NCI-H526 (cell line): ENCODE measurements around the gene CASP2.

Experiments
- DNase-seq, 2 experiments: peaks; one replicate each; lab custom pipeline; 2025; lab: John Stamatoyannopoulos, UW

The CASP2 gene

GRCh38 chr7:143296686-143297085 lies 8.5 kb downstream of the CASP2 start:
- no peak for DNase-seq

GRCh38 chr7:143299346-143299745 lies 11.2 kb downstream of the CASP2 start:
- DNase-seq, result no peak

- peak in 1 of 2 experiments; percentile 53 for DNase-seq
Measured at GRCh38 chr7:143299840-143300239, 11.7 kb downstream of the CASP2 start.

DNA sequence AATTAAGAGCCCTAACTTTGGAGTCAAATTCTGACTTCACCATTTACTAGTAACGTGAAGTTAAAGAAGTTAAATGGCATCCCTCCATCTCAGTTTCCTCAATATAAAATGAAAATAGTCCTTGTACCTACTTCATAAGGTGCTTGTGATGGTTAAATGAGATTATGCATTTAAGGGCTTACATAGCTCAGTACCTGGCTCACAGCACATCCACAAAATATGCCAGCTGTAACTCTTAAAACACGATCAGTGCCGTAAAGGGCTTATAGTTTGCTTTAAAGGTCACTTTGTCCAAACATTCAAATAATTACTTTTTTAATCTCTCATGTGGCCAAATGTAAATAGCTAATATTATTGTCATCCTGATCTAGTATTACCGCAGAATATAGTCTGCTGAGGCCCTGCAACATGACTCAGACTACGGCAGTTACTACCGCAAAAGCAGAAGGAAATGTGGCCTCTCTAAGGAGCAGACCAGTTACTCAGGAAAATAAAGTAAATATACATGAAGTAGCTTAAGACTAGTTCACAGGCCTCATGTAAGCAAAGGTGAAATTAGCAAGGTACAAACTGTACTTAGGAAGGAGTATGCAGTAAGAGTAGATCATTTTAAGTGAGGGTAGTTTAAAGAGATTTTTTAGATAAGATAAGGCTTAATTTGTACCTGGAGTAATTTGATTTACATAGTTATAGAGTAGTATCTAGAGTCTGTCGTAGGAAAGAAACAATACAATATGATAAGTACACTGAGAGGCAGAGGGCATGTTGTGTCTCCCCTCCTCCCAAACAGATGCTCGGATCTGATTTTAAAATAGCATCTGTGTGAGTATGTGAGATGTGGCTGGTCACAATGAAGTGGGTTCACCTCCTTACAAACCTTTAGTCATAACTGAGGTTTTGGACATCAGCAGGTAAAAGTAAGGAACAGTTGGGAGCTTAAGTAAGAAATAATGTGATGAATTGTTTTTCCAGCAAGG lies 13.1 kb downstream of the CASP2 start:
- DNase-seq, result no peak

GRCh38 chr7:143303733-143304132 lies 15.6 kb downstream of the CASP2 start:
- DNase-seq, result no peak

- no peak for DNase-seq
Measured at GRCh38 chr7:143304938-143305337, 16.8 kb downstream of the CASP2 start.

DNA sequence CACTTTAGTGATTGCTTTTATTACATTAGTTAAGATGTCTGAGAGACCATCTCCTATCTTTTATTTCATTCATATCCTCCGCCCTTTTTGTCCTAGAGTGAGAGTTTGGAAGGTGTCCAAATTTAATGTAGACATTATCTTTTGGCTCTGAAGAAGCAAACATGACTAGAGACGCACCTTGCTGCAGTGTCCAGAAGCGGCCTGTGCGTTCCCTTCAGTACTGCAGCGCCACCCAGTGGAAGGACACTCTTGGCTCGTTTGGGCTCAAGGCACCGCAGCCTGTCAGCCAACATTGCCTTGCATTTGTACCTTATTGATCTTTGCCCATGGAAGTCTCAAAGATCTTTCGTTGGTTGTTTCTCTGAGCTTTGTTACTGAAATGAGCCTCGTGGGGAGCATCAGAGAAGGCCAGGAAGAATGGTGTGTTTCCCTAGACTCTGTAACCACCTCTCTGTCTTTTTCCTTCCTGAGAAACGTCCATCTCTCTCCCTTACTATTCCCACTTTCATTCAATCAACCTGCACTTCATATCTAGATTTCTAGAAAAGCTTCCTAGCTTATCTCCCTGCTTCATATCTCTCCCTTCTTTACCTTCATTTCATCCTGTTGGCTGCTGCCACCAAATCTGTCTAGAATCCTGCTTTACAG lies 17.4 kb downstream of the CASP2 start:
- DNase-seq, result peak in 1 of 2 experiments; percentile 75

GRCh38 chr7:143308632-143309031 lies 20.5 kb downstream of the CASP2 start:
- no peak for DNase-seq

- no peak for DNase-seq
Measured at GRCh38 chr7:143314127-143314526, 26.0 kb downstream of the CASP2 start.

DNA sequence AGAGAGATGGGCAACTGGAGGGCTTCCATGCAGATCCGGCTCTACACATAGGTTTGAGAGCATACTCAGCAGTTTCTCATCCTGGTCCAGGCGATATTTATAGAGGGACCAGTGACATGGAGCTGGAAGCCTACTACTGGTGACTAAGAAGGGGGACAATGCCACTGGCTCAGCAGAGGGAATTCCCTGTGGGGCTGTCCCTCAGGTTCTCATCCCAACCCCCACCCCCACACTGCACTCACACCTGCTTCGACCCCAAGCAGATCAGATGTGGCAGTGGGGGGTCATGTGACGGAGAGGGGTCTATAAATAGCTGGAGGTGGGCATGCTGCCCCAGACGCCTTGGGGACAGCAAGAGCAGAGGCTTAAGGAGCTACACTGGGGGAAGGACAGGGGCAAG lies 27.6 kb downstream of the CASP2 start, which contains the start of gene CLCN1:
TSS of gene CLCN1 (plus strand) at position 336 of the 400 bp plus-strand sequence. CDS start 102 bp downstream, outside the sequence.
- DNase-seq, result no peak

DNA sequence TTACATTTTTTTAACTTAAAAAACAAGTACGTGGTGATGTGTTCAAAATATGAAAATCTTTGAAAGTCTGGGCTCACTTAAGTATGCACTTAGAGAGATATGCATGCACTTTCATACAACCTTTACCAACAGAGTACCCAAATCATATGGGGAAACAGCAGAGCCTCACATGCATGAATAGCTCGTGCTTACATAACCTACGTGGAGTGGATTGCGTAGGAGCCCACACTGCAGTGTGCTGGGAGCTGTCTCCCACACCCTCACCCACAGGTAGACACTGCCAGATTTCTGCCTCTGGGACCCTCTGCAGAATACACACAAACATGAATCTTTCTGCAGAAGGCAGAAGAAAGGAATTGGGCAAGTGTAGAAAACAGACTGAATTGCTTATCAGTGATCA lies 28.3 kb downstream of the CASP2 start:
- no peak for DNase-seq

DNA sequence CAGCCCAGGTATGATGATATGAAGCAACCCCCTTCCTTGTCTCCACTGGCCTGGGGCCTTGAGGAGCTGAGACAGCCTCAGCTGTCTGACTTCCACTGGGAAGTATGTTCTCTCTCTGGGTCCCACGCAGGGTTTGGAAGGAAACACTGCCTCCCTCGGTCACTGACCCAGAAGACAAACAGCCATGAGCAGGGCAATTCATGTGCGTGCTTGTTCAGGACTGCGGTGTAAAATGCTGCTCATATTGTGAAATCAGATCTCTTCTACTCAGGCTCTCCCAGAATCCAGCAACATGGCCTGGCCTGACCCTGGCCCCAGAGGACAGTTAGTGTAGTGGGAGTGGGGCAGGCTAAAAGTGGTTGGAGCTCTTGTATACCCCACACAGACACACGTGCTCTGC lies 30.5 kb downstream of the CASP2 start:
- no peak for DNase-seq

- DNase-seq, result no peak
Measured at GRCh38 chr7:143320620-143321019, 32.5 kb downstream of the CASP2 start.

GRCh38 chr7:143321242-143321641 lies 33.1 kb downstream of the CASP2 start:
- DNase-seq, result no peak

GRCh38 chr7:143321734-143322133 lies 33.6 kb downstream of the CASP2 start:
- DNase-seq, result no peak

DNA sequence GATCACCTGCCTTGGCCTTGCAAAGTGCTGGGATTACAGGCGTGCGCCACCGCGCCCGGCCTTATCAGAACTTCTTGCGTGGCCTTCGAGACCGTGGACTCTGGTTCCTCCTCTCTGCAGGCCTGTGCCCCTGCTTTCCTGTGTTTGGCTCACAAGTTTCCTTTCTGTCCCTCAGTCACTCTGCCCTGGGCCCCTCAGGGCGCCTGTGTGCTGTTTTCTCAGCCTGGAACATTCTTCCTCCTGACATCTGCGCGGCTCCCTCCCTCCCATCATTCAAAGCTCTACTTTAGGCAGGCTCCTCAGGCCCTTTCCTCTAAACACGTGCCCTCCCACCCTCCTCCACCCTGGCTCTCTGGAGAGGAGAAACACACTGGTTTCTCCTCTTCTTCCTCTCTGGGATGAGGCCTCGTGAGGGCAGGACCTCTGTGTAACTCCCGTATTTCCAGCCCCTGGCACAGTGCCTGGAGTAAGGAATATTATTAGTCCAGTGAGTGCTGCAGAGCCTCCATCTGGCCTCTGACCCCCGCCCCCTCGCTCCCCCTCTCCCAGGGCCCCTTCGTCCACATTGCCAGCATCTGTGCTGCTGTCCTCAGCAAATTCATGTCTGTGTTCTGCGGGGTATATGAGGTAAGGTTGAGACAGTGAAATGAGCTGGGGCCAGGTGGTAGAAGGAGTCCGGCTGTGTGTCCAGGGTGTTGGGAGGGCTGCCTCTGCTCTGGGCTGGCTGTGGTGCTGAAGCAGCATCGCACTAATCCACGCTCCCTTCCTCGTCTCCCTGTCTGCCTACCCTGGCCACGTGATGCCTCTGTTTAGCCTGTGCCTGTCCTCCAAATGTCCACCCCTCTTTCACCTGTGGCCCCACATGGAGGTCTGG lies 34.8 kb downstream of the CASP2 start:
- DNase-seq, result no peak

DNA sequence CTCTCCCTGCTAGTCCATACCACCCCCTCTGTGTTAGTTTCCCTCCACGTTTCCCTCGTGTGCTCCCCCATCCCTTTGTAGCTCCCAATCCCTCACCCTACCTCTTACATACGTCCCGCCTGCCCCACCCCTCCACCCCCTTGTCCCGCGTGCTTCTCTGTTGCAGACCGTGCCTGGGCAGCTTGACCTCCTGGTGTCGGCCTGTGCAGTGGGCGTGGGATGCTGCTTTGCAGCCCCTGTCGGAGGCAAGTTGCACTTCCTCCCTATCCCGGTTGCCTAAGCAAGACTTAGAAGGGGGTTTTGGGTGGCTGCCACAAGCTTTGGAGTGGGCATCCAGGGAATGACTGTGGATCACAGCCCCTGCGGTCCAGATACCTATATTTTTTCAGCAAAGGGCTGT lies 35.5 kb downstream of the CASP2 start:
- no peak for DNase-seq

DNA sequence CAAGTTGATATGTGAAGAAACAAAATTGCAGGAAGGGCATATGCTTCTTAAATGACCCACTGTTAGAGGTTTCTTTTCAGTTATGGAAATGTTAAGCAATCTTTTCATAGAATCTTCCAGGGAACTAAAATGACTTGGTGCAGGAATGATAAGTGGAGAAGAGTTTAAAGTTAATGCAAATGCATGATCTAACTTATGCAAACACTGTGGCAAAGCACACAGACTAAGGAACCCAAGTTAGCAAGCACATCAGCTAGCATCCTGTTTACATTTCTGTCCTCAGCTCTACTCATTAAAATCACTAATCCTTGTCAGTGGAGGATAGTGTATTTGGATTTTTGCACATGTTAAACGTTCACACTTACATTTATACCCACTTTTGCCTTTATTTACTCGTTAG lies 37.1 kb downstream of the CASP2 start:
- peak; percentile 64 to 68 for DNase-seq

DNA sequence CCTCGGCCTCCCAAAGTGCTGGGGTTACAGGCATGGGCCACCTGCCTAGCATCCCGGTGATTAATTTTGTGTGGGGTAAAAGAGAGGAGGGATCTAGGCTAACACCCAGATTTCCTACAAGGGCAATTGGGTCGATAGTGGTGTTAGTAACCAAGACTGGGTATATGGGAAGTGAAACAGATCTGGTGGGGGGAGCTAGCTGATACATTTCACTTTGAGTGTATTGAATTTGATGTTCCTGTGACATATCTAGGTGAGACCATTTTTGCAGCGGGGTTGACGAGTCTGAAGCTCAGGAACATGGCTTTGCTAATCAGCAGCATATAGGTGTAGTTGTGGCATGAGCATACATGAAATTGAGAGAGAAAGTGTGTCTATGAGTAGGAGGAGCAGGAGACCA lies 39.8 kb downstream of the CASP2 start:
- no peak for DNase-seq

DNA sequence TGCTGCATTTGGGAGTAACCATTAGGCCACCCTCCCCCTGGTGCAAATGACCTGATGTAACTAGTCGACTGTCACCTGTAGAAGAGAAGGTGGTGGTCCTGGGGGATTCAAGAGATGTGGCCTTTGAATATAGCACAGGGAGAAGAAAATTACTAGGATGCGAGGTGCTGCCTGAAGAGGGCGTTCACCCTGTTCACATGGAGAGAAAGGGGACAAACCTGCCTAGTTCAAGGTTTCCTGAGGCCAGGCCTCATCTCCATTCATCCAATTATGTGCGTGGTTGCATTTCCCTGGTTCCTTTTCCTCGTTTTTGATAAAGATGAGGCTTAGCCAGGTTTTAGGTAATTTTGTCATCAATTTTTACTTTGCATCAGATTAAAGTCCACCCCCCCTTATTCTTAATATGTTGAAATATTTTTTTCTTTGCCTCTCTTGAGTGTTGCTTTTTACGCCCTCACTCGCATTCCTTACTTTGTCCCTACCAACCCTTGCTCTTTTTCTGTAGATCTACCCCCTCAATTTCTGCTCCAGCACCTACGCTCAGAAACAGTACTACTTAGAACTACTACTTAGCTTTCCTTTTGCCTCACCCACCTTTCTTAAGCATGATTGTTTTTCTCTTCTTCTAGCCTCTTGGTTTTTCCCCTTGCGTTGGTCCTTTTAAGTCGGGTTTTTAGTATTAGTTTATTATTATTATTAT lies 41.5 kb downstream of the CASP2 start:
- no peak for DNase-seq

- DNase-seq, result no peak
Measured at GRCh38 chr7:143331179-143331801, 43.1 kb downstream of the CASP2 start.
